H1 (cell line): Measurements from ENCODE around the gene ANKRD36. TPM values are rescaled to one million over a fixed set of nuclear protein-coding genes. Genes with fewer than 3 reads are reported as not detected.
"Not testable (repeated sequence)": the region's sequence is repeated elsewhere in the genome, so short reads cannot be mapped to it uniquely, and the experiment has no call there.

Source experiments
- CTCF ChIA-PET: fragments of 300-600 bp; sonication (Branson Sonifier 250); formaldehyde crosslinking; loops from one replicate; lab custom pipeline; 2021; ENCODE audit not compliant: partially characterized antibody; lab: Charles Lee
- POLR2A ChIA-PET: fragments of 300-600 bp; sonication (Branson Sonifier 250); formaldehyde crosslinking; loops from one replicate; lab custom pipeline; 2021; ENCODE audit warnings: inconsistent platforms; ENCODE audit not compliant: partially characterized antibody; lab: Charles Lee
- DNase-seq, 2 experiments: peaks; one replicate each; pipeline versions ENCODE4 v3.0.0 to v3.0.0-alpha.2; 2010 to 2022; ENCODE audit warnings: low spot score in 2 of 2, low read depth in 1 of 2, mixed read lengths in 1 of 2
- FAIRE-seq: peaks from 2 replicates; lab custom pipeline; 2011; peaks lifted over from hg19 to GRCh38; lab: Jason Lieb, UNC
- H2AFZ ChIP-seq: 2 replicates; pipeline ENCODE4 v1.8.1; 2012; ENCODE audit warnings: low read length, inconsistent platforms
- H2AK5ac ChIP-seq: 2 replicates; pipeline ENCODE4 v1.6.1; 2013; ENCODE audit warnings: low read depth, low read length
- H2BK120ac ChIP-seq: replicated peaks from 2 replicates; pipeline ENCODE3; 2013; ENCODE audit warnings: low read depth, low read length, inconsistent platforms
- H2BK12ac ChIP-seq: 2 replicates; pipeline ENCODE4 v1.6.1; 2013; ENCODE audit warnings: low read depth, low read length
- H2BK15ac ChIP-seq: 2 replicates; pipeline ENCODE4 v1.6.1; 2013; ENCODE audit warnings: low read length
- H2BK20ac ChIP-seq: 2 replicates; pipeline ENCODE4 v1.6.1; 2013; ENCODE audit warnings: low read length
- H2BK5ac ChIP-seq: 2 replicates; pipeline ENCODE4 v1.6.1; 2013; ENCODE audit warnings: low read depth, low read length
- H3K14ac ChIP-seq: 2 replicates; pipeline ENCODE4 v1.6.1; 2013; ENCODE audit warnings: inconsistent platforms; ENCODE audit not compliant: insufficient read length
- H3K18ac ChIP-seq: 2 replicates; pipeline ENCODE4 v1.6.1; 2013; ENCODE audit warnings: low read length; ENCODE audit errors: extremely low read depth
- H3K23ac ChIP-seq: 2 replicates; pipeline ENCODE4 v1.6.1; 2013; ENCODE audit warnings: inconsistent platforms; ENCODE audit not compliant: insufficient read length
- H3K23me2 ChIP-seq: 2 replicates; pipeline ENCODE4 v1.6.1; 2013; ENCODE audit warnings: low read depth, low read length
- H3K27ac ChIP-seq: 2 replicates; pipeline ENCODE4 v1.6.1; 2011; ENCODE audit warnings: low read depth, low read length, inconsistent platforms
- H3K27me3 ChIP-seq, 4 experiments: replicated peaks in 1 of 4; 1 replicate in 1 of 4; 2 replicates in 3 of 4; pipeline versions ENCODE4 v1.6.1 to v1.8.1; 2011 to 2013; ENCODE audit warnings: low read length in 3 of 4, mild to moderate bottlenecking in 3 of 4, inconsistent platforms in 2 of 4, mixed read lengths in 2 of 4, moderate library complexity in 1 of 4; ENCODE audit not compliant: control insufficient read depth in 3 of 4, insufficient read depth in 3 of 4; ENCODE audit errors: extremely low read depth in 1 of 4
- H3K36me3 ChIP-seq, 4 experiments: 2 replicates each; pipeline versions ENCODE4 v1.6.1 to v1.8.1; 2011 to 2013; ENCODE audit warnings: mild to moderate bottlenecking in 4 of 4, low read length in 3 of 4, moderate library complexity in 2 of 4, control low read depth in 1 of 4, inconsistent platforms in 1 of 4; ENCODE audit not compliant: insufficient read depth in 4 of 4, control insufficient read depth in 2 of 4
- H3K4ac ChIP-seq: replicated peaks from 2 replicates; pipeline ENCODE3; 2013; ENCODE audit warnings: low read length, low read depth, mixed read lengths, inconsistent platforms; ENCODE audit not compliant: insufficient read length
- H3K4me1 ChIP-seq, 4 experiments: replicated peaks in 1 of 4; 1 replicate in 1 of 4; 2 replicates in 3 of 4; pipeline versions ENCODE4 v1.6.1 to v1.8.1; 2011 to 2013; ENCODE audit warnings: low read length in 3 of 4, inconsistent platforms in 2 of 4, mixed read lengths in 1 of 4; ENCODE audit not compliant: insufficient read depth in 4 of 4, control insufficient read depth in 3 of 4
- H3K4me2 ChIP-seq, 2 experiments: 2 replicates each; pipeline versions ENCODE4 v1.6.1 to v1.8.1; 2011 to 2013; ENCODE audit warnings: low read depth in 2 of 2, low read length in 2 of 2, control low read depth in 1 of 2, inconsistent platforms in 1 of 2, mild to moderate bottlenecking in 1 of 2; ENCODE audit not compliant: insufficient read depth in 1 of 2
- H3K4me3 ChIP-seq, 4 experiments: fragments of 200-600, 300-600 bp in 1 of 4; sonication (generic), shearing (Covaris generic), sonication (Bioruptor Twin) in 1 of 4; 2 replicates each; pipeline versions ENCODE4 v1.5.1 to v1.8.1; 2011 to 2016; ENCODE audit warnings: low read length in 4 of 4, low read depth in 3 of 4, control low read depth in 2 of 4, inconsistent platforms in 2 of 4, mild to moderate bottlenecking in 2 of 4, mixed read lengths in 1 of 4, moderate library complexity in 1 of 4; ENCODE audit not compliant: insufficient read depth in 2 of 4; ENCODE audit errors: extremely low read depth in 1 of 4
- H3K56ac ChIP-seq: replicated peaks from 2 replicates; pipeline ENCODE3; 2013; ENCODE audit warnings: low read depth, mild to moderate bottlenecking, mixed read lengths, low read length, inconsistent platforms; ENCODE audit not compliant: insufficient read length
- H3K79me1 ChIP-seq: 2 replicates; pipeline ENCODE4 v1.6.1; 2013; ENCODE audit warnings: low read depth, low read length, control low read depth
- H3K79me2 ChIP-seq, 2 experiments: 2 replicates each; pipeline versions ENCODE4 v1.6.1 to v1.8.1; 2012 to 2013; ENCODE audit warnings: low read length in 2 of 2, mild to moderate bottlenecking in 2 of 2, inconsistent platforms in 1 of 2; ENCODE audit not compliant: insufficient read depth in 2 of 2, control insufficient read depth in 1 of 2
- H3K9ac ChIP-seq, 4 experiments: replicated peaks in 1 of 4; 1 replicate in 1 of 4; 2 replicates in 3 of 4; pipeline versions ENCODE4 v1.6.1 to v1.8.1; 2011 to 2013; ENCODE audit warnings: low read depth in 3 of 4, low read length in 3 of 4, control low read depth in 2 of 4, mild to moderate bottlenecking in 2 of 4, moderate library complexity in 2 of 4, inconsistent platforms in 1 of 4; ENCODE audit errors: extremely low read depth in 1 of 4
- H3K9me3 ChIP-seq, 2 experiments: 2 replicates each; pipeline versions ENCODE4 v1.6.1 to v1.8.1; 2012 to 2013; ENCODE audit warnings: mild to moderate bottlenecking in 2 of 2, moderate library complexity in 2 of 2, control low read depth in 1 of 2, inconsistent platforms in 1 of 2, low read depth in 1 of 2, low read length in 1 of 2, mixed read lengths in 1 of 2; ENCODE audit not compliant: insufficient read depth in 2 of 2
- H4K20me1 ChIP-seq, 2 experiments: replicated peaks in 1 of 2; 2 replicates each; pipeline versions ENCODE3 to v1.8.1; 2011 to 2013; ENCODE audit warnings: inconsistent platforms in 2 of 2, low read length in 2 of 2, mild to moderate bottlenecking in 1 of 2; ENCODE audit not compliant: insufficient read depth in 2 of 2, control insufficient read depth in 1 of 2
- H4K5ac ChIP-seq: 2 replicates; pipeline ENCODE4 v1.6.1; 2013; ENCODE audit warnings: low read length, low read depth, mixed read lengths, inconsistent platforms; ENCODE audit not compliant: insufficient read length
- H4K8ac ChIP-seq: 2 replicates; pipeline ENCODE4 v1.8.0; 2013; ENCODE audit warnings: mild to moderate bottlenecking, moderate library complexity, low read length, inconsistent platforms; ENCODE audit not compliant: insufficient read depth; ENCODE audit errors: extremely low read depth
- H4K91ac ChIP-seq: replicated peaks from 2 replicates; pipeline ENCODE3; 2013; ENCODE audit warnings: low read length, mixed read lengths, inconsistent platforms; ENCODE audit not compliant: insufficient read length
- GTF2F1 ChIP-seq: IDR thresholded peaks from 2 replicates; pipeline ENCODE4 v1.6.1; 2012; ENCODE audit warnings: low read depth, low read length, improper control_type of control experiment, borderline replicate concordance
- WGBS, 2 experiments: shearing (Covaris generic) in 1 of 2; methylation state at CpG; one replicate each; pipeline versions ENCODE4 v1.1.6 to v1.1.7; 2013 to 2015; ENCODE audit warnings: low lambda C conversion rate in 2 of 2, mixed read lengths in 2 of 2, inconsistent platforms in 1 of 2, low coverage in 1 of 2, missing lambda C conversion rate in 1 of 2; ENCODE audit not compliant: insufficient replicate concordance in 2 of 2, insufficient coverage in 1 of 2, insufficient read length in 1 of 2; ENCODE audit errors: extremely low coverage in 1 of 2, missing lambda C conversion rate in 1 of 2; 5-methylcytosine and 5-hydroxymethylcytosine counted together
- polyA plus RNA-seq, 7 experiments: library from polyadenylated mRNA; depleted of rRNA in 3 of 7; stranded (reverse) in 5 of 7; unstranded in 2 of 7; fragments of >200 nt in 5 of 7; fragments of 200-250 nt in 2 of 7; gene quantifications; 1 replicate in 5 of 7; 2 replicates in 1 of 7; 4 replicates in 1 of 7; pipeline versions ENCODE4 v1.2.1 to v1.2.3, GENCODE V29; 2011 to 2013; ENCODE audit warnings: missing spikeins in 2 of 7, mixed read lengths in 2 of 7
- total RNA-seq: library from RNA; stranded (reverse); fragmentation: NEBNext Ultra II Directional; extraction: Animal tissue kit (Norgen Biotek cat#: 25700); gene quantifications from 2 replicates; pipeline ENCODE4 v1.2.1, GENCODE V29; 2021

The ANKRD36 gene
- total and polyA plus RNA-seq, 2 of the 8 experiments (the other 6 are each of a cell fraction or from before 2014, with no cell fraction given) = 2.7 to 12.3 TPM

- TF ChIP-seq GTF2F1 = no peak
Measured at GRCh38 chr2:97095661-97096060, 17.3 kb upstream of the ANKRD36 start (continued).

DNA sequence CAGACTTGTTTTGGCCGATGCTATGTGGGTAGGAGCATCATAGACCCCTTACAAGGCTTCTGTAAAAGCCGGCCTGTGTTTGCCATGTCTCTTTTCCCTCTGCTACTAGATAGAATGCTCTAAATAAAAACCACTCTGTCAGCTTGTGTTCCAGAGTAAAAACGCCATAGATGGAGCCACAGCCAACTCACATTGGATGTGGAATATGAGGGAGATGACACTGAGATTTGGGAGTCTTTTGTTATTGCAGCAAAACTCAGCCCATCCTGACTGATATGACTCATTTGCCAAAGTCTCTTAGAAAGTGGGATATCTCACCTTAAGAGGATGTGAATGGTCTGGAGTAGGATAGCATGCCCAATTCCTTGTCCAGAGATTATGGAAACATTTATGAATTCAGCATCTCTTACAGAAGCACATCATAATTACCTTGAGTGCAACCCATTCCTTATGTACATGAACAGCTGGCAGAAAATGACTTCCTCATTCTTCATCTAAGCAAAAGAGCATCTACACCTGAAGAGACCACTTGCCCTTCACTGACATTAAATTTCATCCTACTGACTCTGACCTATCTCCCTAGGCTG is 14.1 kb upstream of the ANKRD36 start:
- H2AK5ac ChIP-seq, H4K5ac ChIP-seq, H3K14ac ChIP-seq, H3K18ac ChIP-seq, H4K20me1 ChIP-seq, H3K4me3 ChIP-seq, H3K56ac ChIP-seq, H3K36me3 ChIP-seq, H3K27ac ChIP-seq, H3K4me2 ChIP-seq, H3K4me1 ChIP-seq, H3K79me1 ChIP-seq, H2BK20ac ChIP-seq, H3K27me3 ChIP-seq, H2BK15ac ChIP-seq, H3K9ac ChIP-seq, DNase-seq, H2BK5ac ChIP-seq, H2BK12ac ChIP-seq, H3K9me3 ChIP-seq, H4K8ac ChIP-seq, FAIRE-seq, H3K23me2 ChIP-seq, H3K79me2 ChIP-seq, H2AFZ ChIP-seq, H3K23ac ChIP-seq, H4K91ac ChIP-seq, H2BK120ac ChIP-seq, POLR2A ChIA-PET, H3K4ac ChIP-seq: not testable (repeated sequence)
- CTCF ChIA-PET = interaction anchor here (1.9 kb wide), 1 partner anchor 14 kb away, joined by 7 read pairs; the partner anchor contains the start of gene ANKRD36
- 80% methylated on average over 3 of the region's 3 CpGs; no CpG with 5 or more reads in 1 of the 2 experiments for WGBS, 2 experiments
